Glomerular visceral epithelial cell (primary cell): ENCODE data around the gene PDE7B.

Experiments used
- DNase-seq: peaks from one replicate; pipeline ENCODE4 v3.0.0-alpha.2; 2016; ENCODE audit errors: extremely low spot score

PDE7B gene

GRCh38 chr6:135983718-135984343 is 132.3 kb downstream of the PDE7B start:
- DNase-seq = no peak

- no peak for DNase-seq
These were observed 134.0 kb downstream of the PDE7B start for GRCh38 chr6:135985471-135985870.

GRCh38 chr6:135987226-135987625 is 135.7 kb downstream of the PDE7B start:
- DNase-seq = no peak

- no peak for DNase-seq
These were observed 138.9 kb downstream of the PDE7B start for GRCh38 chr6:135990439-135990838.

- DNase-seq = no peak
These were observed 139.5 kb downstream of the PDE7B start for GRCh38 chr6:135990855-135991464.

GRCh38 chr6:135992739-135993138 is 141.2 kb downstream of the PDE7B start:
- no peak for DNase-seq

- peak; percentile 9 for DNase-seq
These were observed 141.9 kb downstream of the PDE7B start for GRCh38 chr6:135993361-135993760.

GRCh38 chr6:135994857-135995544 is 143.5 kb downstream of the PDE7B start:
- peak; percentile 37 for DNase-seq

- no peak for DNase-seq
These were observed 144.0 kb downstream of the PDE7B start for GRCh38 chr6:135995545-135995898.

GRCh38 chr6:135996668-135997067 is 145.2 kb downstream of the PDE7B start:
- DNase-seq = no peak

- DNase-seq = no peak
These were observed 147.9 kb downstream of the PDE7B start for GRCh38 chr6:135999393-135999792.

- no peak for DNase-seq
These were observed 155.8 kb downstream of the PDE7B start for GRCh38 chr6:136007345-136007744.

GRCh38 chr6:136011475-136011874 is 160.0 kb downstream of the PDE7B start:
- DNase-seq = no peak

GRCh38 chr6:136012198-136012887 is 160.8 kb downstream of the PDE7B start:
- DNase-seq = peak; percentile 51

- DNase-seq = no peak
These were observed 161.4 kb downstream of the PDE7B start for GRCh38 chr6:136012943-136013342.

GRCh38 chr6:136014454-136015437 is 163.2 kb downstream of the PDE7B start:
- peak; percentile 90 for DNase-seq

GRCh38 chr6:136015531-136015930 is 164.0 kb downstream of the PDE7B start:
- no peak for DNase-seq

GRCh38 chr6:136016228-136017225 is 165.0 kb downstream of the PDE7B start:
- DNase-seq = no peak

GRCh38 chr6:136020691-136021090 is 169.2 kb downstream of the PDE7B start:
- no peak for DNase-seq

GRCh38 chr6:136022224-136022874 is 170.8 kb downstream of the PDE7B start:
- DNase-seq = no peak
